Activated naive CD4-positive, alpha-beta T cell treated with anti-CD3 and anti-CD28 coated beads for 36 hours (primary cell): ENCODE results near the gene OS9. TPM values are rescaled to one million over a fixed set of nuclear protein-coding genes. Genes with fewer than 3 reads are reported as not detected.
"Not testable (repeated sequence)": the region's sequence is repeated elsewhere in the genome, so short reads cannot be mapped to it uniquely, and the experiment has no call there.

ENCODE experiments used
- CTCF ChIA-PET: fragments of 350-600 bp; sonication (Branson Sonifier 250); formaldehyde crosslinking; loops from one replicate; lab custom pipeline; 2021; ENCODE audit warnings: antibody characterized with exemption; lab: Charles Lee
- DNase-seq: peaks from one replicate; pipeline ENCODE4 v3.0.0-alpha.2; 2020
- H3K27ac Mint-ChIP-seq: one replicate; pipeline ENCODE4 v1.8.0; 2021; ENCODE audit warnings: mild to moderate bottlenecking, mixed read lengths
- H3K27me3 Mint-ChIP-seq: one replicate; pipeline ENCODE4 v1.8.0; 2021; ENCODE audit warnings: low read depth, mixed read lengths
- H3K36me3 Mint-ChIP-seq: one replicate; pipeline ENCODE4 v1.8.0; 2021; ENCODE audit warnings: low read depth, mixed read lengths
- H3K4me1 Mint-ChIP-seq: one replicate; pipeline ENCODE4 v1.8.0; 2021; ENCODE audit warnings: low read depth, mixed read lengths
- H3K4me3 Mint-ChIP-seq: one replicate; pipeline ENCODE4 v1.8.0; 2021; ENCODE audit warnings: mild to moderate bottlenecking, moderate library complexity, mixed read lengths
- H3K9me3 Mint-ChIP-seq: one replicate; pipeline ENCODE4 v1.8.0; 2021; ENCODE audit warnings: mixed read lengths
- intact Hi-C: fragments of 100-400 bp; cut with micrococcal nuclease; formaldehyde crosslinking; loops from one replicate; pipeline ENCODE4 v1.15.1; 2023
- total RNA-seq, 2 experiments: library from RNA; stranded (reverse); gene quantifications; one replicate each; pipeline ENCODE4 v1.2.3, GENCODE V29; 2021

Gene OS9
- total RNA-seq, 2 experiments from 2014 or later, result 60.7 to 60.9 TPM

GRCh38 chr12:57669691-57670090 is 24.2 kb upstream of the OS9 start:
- intact Hi-C loops, H3K27ac Mint-ChIP-seq, H3K36me3 Mint-ChIP-seq, H3K4me1 Mint-ChIP-seq, DNase-seq, CTCF ChIA-PET, H3K27me3 Mint-ChIP-seq, H3K4me3 Mint-ChIP-seq, H3K9me3 Mint-ChIP-seq: not testable (repeated sequence)

- H3K4me1 Mint-ChIP-seq, H3K9me3 Mint-ChIP-seq, H3K4me3 Mint-ChIP-seq, H3K27ac Mint-ChIP-seq, H3K27me3 Mint-ChIP-seq, DNase-seq, intact Hi-C loops, H3K36me3 Mint-ChIP-seq: not testable (repeated sequence)
- CTCF ChIA-PET, result interaction anchor here (1.4 kb wide), 1 partner anchor 16 kb away, joined by 3 read pairs; no protein-coding TSS in a partner anchor
Observed at GRCh38 chr12:57671811-57672210, 22.1 kb upstream of the OS9 start.

DNA sequence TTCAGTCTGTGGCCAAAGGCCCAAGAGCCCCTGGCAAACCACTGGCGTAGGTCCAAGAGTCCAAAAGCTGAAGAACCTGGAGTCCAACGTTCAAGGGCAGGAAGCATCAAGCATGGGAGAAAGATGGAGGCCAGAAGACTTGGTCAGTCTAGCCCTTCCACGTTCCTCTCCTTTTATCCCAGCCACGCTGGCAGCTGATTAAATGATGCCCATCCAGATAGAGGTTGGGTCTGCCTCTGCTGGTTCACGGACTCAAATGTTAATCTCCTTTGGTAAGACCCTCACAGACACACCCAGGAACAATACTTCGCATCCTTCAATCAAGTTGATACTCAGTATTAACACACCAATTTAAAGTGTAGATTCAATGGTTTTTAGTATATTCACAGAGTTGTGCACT is 21.1 kb upstream of the OS9 start:
- Mint-ChIP-seq H3K36me3 (no peaks in the 10 kb centered on the region), H3K9me3 (no peaks in the 10 kb centered on the region), H3K4me1 (no peaks in the 10 kb centered on the region), H3K27me3 (peaks cover 2% of the 10 kb centered on the region), H3K27ac (no peak overlapping the region), H3K4me3 (no peak overlapping the region)
- intact Hi-C loops, result no loop called here
- no peak for DNase-seq
- CTCF ChIA-PET, result interaction anchor here (0.7 to 1.3 kb wide), 2 partner anchors 90 to 252 kb away, joined by 3 to 4 read pairs; no protein-coding TSS in a partner anchor

DNA sequence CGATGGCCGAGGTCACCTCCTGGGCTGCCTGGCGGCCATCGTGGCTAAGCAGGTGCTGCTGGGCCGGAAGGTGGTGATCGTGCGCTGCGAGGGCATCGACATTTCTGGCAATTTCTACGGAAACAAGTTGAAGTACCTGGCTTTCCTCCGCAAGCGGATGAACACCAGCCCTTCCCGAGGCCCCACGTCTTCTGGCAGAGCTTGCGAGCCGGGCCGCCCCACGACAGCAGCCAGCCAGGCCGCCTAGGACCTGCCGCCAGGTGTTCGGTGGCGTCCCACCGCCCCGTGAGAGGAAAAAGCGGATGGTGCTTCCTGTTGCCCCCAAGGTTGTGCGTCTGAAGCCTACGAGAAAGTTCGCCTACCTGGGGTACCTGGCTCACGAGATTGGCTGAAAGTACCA is 19.2 kb upstream of the OS9 start:
- H3K36me3 Mint-ChIP-seq, result no peaks in the 10 kb centered on the region
- CTCF ChIA-PET, result interaction anchor here (0.7 to 2.1 kb wide), 2 partner anchors 18 to 131 kb away, joined by 3 to 5 read pairs; partner anchors contain the start of gene OS9
- H3K9me3 Mint-ChIP-seq, result no peaks in the 10 kb centered on the region
- intact Hi-C loops, result no loop called here
- H3K27me3 Mint-ChIP-seq, result peaks cover 2% of the 10 kb centered on the region
- no peak overlapping the region for H3K27ac Mint-ChIP-seq
- no peak overlapping the region for H3K4me3 Mint-ChIP-seq
- H3K4me1 Mint-ChIP-seq, result no peaks in the 10 kb centered on the region
- no peak for DNase-seq

GRCh38 chr12:57677947-57678346 is 16.0 kb upstream of the OS9 start:
- H3K4me3 Mint-ChIP-seq, H3K27ac Mint-ChIP-seq, intact Hi-C loops, DNase-seq, H3K4me1 Mint-ChIP-seq, H3K9me3 Mint-ChIP-seq, H3K36me3 Mint-ChIP-seq, H3K27me3 Mint-ChIP-seq, CTCF ChIA-PET: not testable (repeated sequence)

DNA sequence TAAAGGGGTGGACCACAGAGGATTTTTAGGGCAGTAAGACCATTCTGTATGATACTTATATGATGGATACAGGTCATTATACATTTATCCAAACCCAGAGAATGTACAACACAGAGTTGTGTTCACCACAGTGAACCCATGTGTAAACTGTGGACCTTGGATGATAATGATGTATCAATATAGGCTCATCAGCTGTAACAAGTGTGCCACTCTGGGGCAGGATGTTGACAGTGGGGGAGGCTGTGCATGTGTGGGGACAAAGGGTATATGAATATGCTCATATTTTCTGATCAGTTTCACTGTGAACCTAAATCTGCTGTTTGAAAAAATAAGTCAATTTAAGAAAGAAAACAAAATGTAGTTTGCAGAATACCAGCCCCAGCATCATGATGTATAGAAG is 14.2 kb upstream of the OS9 start:
- DNase-seq, result no peak
- intact Hi-C loops, result no loop called here
- Mint-ChIP-seq H3K9me3 (peaks cover 4% of the 10 kb centered on the region), H3K4me1 (no peaks in the 10 kb centered on the region), H3K36me3 (no peaks in the 10 kb centered on the region), H3K27me3 (no peaks in the 10 kb centered on the region), H3K4me3 (no peak overlapping the region), H3K27ac (no peak overlapping the region)
- CTCF ChIA-PET, result no interaction called here

DNA sequence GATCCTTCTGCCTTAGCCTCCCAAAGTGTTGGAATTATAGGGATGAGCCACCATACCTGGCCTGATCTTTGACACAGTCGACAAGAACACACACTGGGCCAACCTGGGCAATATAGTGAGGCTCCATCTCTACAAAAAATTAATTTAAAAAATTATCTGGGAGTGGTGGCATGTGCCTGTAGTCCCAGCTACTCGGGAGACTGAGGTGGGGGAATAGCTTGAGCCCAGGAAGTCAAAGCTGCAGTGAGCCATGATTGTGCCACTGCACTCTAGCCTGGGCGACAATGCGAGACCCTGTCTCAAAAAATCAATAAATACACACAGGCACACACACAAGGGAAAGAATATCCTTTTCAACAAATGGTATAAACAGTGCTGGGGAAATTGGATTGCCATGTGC is 6.1 kb upstream of the OS9 start:
- no peak overlapping the region for H3K27ac Mint-ChIP-seq
- no peak overlapping the region for H3K4me3 Mint-ChIP-seq
- intact Hi-C loops, result no loop called here
- H3K9me3 Mint-ChIP-seq, result no peaks in the 10 kb centered on the region
- DNase-seq, result no peak
- CTCF ChIA-PET, result interaction anchor here (0.6 to 1.3 kb wide), 3 partner anchors 55 to 115 kb away, joined by 3 read pairs; partner anchors contain the start of gene B4GALNT1
- H3K36me3 Mint-ChIP-seq, result no peaks in the 10 kb centered on the region
- peaks cover 5% of the 10 kb centered on the region for H3K27me3 Mint-ChIP-seq
- H3K4me1 Mint-ChIP-seq, result no peaks in the 10 kb centered on the region

DNA sequence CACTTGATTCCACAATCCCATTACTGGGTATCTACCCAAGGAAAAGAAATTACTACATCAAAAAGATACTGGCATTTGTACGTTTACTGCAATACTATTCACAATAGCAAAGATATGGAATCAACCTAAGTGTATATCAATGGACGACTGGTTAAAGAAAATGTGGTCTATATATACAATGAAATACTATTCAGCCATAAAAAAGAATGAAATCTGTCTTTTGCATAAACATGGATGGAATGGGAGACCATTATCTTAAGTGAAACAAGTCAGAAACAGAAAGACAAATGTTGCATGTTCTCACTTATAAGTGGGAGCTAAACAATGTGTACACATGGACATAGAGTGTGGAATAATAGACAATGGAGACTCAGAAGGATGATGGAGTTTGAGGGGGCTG is 5.0 kb upstream of the OS9 start:
- Mint-ChIP-seq H3K4me1 (no peaks in the 10 kb centered on the region), H3K27ac (no peak overlapping the region), H3K27me3 (peaks cover 5% of the 10 kb centered on the region), H3K4me3 (no peak overlapping the region), H3K9me3 (no peaks in the 10 kb centered on the region), H3K36me3 (no peaks in the 10 kb centered on the region)
- CTCF ChIA-PET, result interaction anchor here (1.3 kb wide), 1 partner anchor 107 kb away, joined by 3 read pairs; no protein-coding TSS in a partner anchor
- DNase-seq, result no peak
- intact Hi-C loops, result no loop called here

GRCh38 chr12:57692500-57692899 is 1.4 kb upstream of the OS9 start:
- DNase-seq, result no peak
- Mint-ChIP-seq H3K4me3 (no peak overlapping the region), H3K4me1 (peaks cover 3% of the 10 kb centered on the region), H3K9me3 (no peaks in the 10 kb centered on the region), H3K36me3 (peaks cover 12% of the 10 kb centered on the region), H3K27ac (no peak overlapping the region), H3K27me3 (no peaks in the 10 kb centered on the region)
- intact Hi-C loops, result loop anchor here (2.0 to 5.0 kb wide), 4 partner anchors 60 to 1905 kb away; partner anchors contain the start of genes ATP23, CDK4, SLC16A7 and STAT6
- CTCF ChIA-PET, result interaction anchor here (0.7 to 3.0 kb wide), 8 partner anchors 18 to 168 kb away, joined by 3 to 22 read pairs (median 6); partner anchors contain the start of genes B4GALNT1 and TSPAN31

- Mint-ChIP-seq H3K9me3 (no peaks in the 10 kb centered on the region), H3K4me1 (peaks cover 3% of the 10 kb centered on the region), H3K27me3 (no peaks in the 10 kb centered on the region), H3K27ac (no peak overlapping the region), H3K4me3 (no peak overlapping the region), H3K36me3 (peaks cover 15% of the 10 kb centered on the region)
- DNase-seq, result no peak
- CTCF ChIA-PET, result interaction anchor here (0.9 to 3.0 kb wide), 14 partner anchors 19 to 169 kb away, joined by 3 to 22 read pairs (median 5); partner anchors contain the start of genes B4GALNT1 and TSPAN31
- intact Hi-C loops, result loop anchor here (1.0 to 5.0 kb wide), 9 partner anchors 60 to 1904 kb away; partner anchors contain the start of genes ATP23, B4GALNT1, CDK4 and DCTN2
Observed at GRCh38 chr12:57693317-57693658, 644 bp upstream of the OS9 start.

- Mint-ChIP-seq H3K36me3 (peaks cover 25% of the 10 kb centered on the region), H3K4me3 (no peak overlapping the region), H3K9me3 (no peaks in the 10 kb centered on the region), H3K27me3 (no peaks in the 10 kb centered on the region), H3K4me1 (peaks cover 3% of the 10 kb centered on the region), H3K27ac (no peak overlapping the region)
- DNase-seq, result peak; percentile 14
- CTCF ChIA-PET, result interaction anchor here (1.3 to 3.0 kb wide), 6 partner anchors 24 to 113 kb away, joined by 3 to 22 read pairs (median 6); partner anchors contain the start of gene TSPAN31
- intact Hi-C loops, result loop anchor here (1.0 to 5.0 kb wide), 5 partner anchors 47 to 1903 kb away; partner anchors contain the start of genes MBD6, SLC16A7 and STAT6
Observed at GRCh38 chr12:57694459-57695019, 607 bp downstream of the OS9 start.

- peaks cover 3% of the 10 kb centered on the region for H3K4me1 Mint-ChIP-seq
- H3K4me3 Mint-ChIP-seq, result peak overlapping the region; percentile 4
- CTCF ChIA-PET, result no interaction called here
- intact Hi-C loops, result no loop called here
- no peak for DNase-seq
- peaks cover 29% of the 10 kb centered on the region for H3K36me3 Mint-ChIP-seq
- H3K27ac Mint-ChIP-seq, result no peak overlapping the region
- no peaks in the 10 kb centered on the region for H3K9me3 Mint-ChIP-seq
- no peaks in the 10 kb centered on the region for H3K27me3 Mint-ChIP-seq
Observed at GRCh38 chr12:57695770-57696432, 2.0 kb downstream of the OS9 start.
